Dendritic cell treated with granulocyte-macrophage colony-stimulating factor and Interleukin-4, amounts not matched to agents 40 ng/mL and 50 ng/mL, for 4 days (primary cell): Measurements from ENCODE around the gene ANKRD13B.
A peak's percentile ranks its signal among the peaks of the same experiment; 100 is the strongest.

ENCODE experiments used
- H3K27ac Mint-ChIP-seq: one replicate; pipeline ENCODE4 v1.8.0; 2022; ENCODE audit warnings: mild to moderate bottlenecking, mixed read lengths
- H3K27me3 Mint-ChIP-seq: one replicate; pipeline ENCODE4 v1.8.0; 2022; ENCODE audit warnings: mild to moderate bottlenecking, mixed read lengths
- H3K36me3 Mint-ChIP-seq: one replicate; pipeline ENCODE4 v1.8.0; 2022; ENCODE audit warnings: low read depth, mixed read lengths
- H3K4me1 Mint-ChIP-seq: one replicate; pipeline ENCODE4 v1.8.0; 2022; ENCODE audit warnings: low read depth, mixed read lengths
- H3K4me3 Mint-ChIP-seq: one replicate; pipeline ENCODE4 v1.8.0; 2022; ENCODE audit warnings: mild to moderate bottlenecking, moderate library complexity, mixed read lengths
- H3K9me3 Mint-ChIP-seq: one replicate; pipeline ENCODE4 v1.8.0; 2022; ENCODE audit warnings: mixed read lengths
- intact Hi-C: fragments of 100-400 bp; cut with micrococcal nuclease; formaldehyde crosslinking; loops from one replicate; pipeline ENCODE4 v1.15.0; 2022

Gene ANKRD13B

DNA sequence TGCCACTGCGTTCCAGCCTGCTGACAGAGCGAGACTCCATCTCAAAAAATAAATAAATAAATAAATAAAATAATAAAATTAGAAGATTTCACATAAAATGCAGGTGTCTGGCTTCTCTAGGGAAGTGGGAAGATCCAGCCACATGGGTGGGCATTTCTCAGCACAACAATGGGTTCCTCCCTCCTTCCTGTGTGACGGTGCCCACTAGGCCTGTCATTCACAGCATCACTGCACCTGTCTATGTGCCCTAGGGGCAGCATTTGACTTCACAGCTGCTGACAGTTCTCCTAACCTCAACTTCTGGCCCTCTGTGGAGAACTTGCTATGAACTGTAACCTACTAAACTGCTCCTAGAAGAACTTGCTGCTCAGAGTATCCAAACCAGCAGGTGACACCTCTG, 29.1 kb upstream of the ANKRD13B start:
- Mint-ChIP-seq H3K27ac (no peak overlapping the region), H3K9me3 (no peaks in the 10 kb centered on the region), H3K36me3 (peaks cover 51% of the 10 kb centered on the region), H3K27me3 (no peaks in the 10 kb centered on the region), H3K4me3 (no peak overlapping the region), H3K4me1 (peaks cover 75% of the 10 kb centered on the region)
- intact Hi-C loops = loop anchor here (10.0 kb wide), 2 partner anchors 51 to 169 kb away; partner anchors contain the start of gene TAOK1

DNA sequence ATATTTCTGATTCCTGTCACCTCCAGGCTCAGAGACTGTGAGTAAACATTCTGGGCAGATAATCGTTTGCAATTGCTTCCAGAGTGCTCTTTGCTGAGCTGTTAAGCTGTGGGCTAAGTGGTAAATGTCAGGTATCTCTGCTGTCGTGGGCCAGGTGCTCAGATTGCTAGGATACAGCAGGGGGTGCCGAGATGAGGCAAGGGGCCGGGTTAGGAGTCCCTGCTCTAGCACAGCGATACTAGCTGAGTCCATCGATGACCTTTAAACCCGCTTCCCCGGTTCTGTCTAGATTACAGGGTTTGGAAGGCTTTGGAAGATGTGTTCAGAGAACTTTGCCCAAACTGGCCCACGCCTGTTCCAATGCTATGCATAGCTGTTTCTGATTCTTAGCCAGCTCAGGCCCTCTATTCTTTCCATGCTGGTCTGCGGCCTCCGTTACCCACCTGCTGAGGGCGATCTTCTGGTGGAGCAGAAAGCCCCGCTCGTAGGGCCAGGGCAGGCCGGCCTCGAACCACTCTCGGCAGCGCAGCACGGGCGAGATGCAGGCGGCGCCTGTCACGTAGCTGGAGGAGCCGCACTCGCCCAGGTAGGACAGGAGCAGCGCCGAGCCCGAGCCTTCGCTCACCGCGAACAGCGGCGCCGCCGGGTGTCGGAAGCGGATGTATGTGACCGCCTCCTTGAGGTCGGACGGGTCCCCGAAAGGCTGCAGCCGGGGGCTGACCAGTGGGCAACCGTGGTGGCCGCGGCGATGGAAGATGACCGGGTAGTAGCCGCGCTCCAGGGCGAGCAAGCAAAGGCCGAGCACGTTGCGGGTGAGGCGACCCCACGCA, 27.1 kb upstream of the ANKRD13B start:
- intact Hi-C loops = loop anchor here (10.0 kb wide), 2 partner anchors 49 to 171 kb away; partner anchors contain the start of gene TAOK1
- Mint-ChIP-seq H3K27me3 (no peaks in the 10 kb centered on the region), H3K36me3 (peaks cover 63% of the 10 kb centered on the region), H3K27ac (peak overlapping the region; percentile 95), H3K4me1 (peaks cover 69% of the 10 kb centered on the region), H3K9me3 (no peaks in the 10 kb centered on the region), H3K4me3 (peak overlapping the region; percentile 98)

DNA sequence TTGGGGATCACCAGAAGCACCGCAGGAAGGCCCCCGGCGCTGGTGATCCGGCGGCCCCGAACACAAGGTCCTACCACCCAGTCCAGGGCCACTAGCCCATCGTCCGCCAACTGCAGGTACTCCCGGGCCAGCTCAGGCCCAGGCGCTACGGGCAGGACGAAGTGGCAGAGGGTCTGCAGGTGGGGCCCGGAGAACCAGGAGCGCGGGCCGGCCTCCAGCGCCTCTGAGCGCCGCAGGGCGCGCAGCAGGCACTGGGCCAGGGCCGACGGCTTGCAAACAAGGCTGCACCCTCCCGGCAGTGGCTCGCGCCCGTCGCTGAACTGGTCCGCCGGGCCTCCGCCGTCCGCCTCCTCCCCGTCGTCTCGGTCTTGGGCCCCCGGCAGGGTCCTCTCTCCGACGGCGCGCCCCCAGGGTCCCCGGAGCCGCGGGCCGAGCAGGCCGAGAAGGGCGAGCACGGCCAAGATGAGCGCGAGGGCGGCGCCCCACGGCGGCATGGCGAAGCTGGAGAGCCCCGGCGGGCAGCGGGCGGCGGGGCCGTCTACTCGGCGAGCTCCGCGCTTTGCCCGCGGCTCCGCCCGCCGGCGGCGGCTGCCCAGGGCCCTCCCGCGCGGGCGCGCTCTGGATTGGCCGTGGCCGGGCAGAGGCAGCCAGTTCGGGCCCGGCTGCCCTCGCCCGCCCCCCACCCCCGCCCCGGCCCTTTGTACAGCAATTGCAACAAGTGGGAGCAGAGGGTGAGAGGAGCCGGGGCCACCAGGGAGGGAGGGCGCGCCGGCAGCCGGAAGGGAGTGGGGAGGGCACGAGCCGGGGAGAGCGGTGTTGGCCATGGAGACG, 26.2 kb upstream of the ANKRD13B start, which contains the start of gene ABHD15:
Gene ABHD15 (minus strand): TSS at position 565 of the 831 bp plus-strand sequence. CDS start 71 bp downstream, at position 494.
- H3K36me3 Mint-ChIP-seq = peaks cover 70% of the 10 kb centered on the region
- peaks cover 69% of the 10 kb centered on the region for H3K4me1 Mint-ChIP-seq
- intact Hi-C loops = loop anchor here (10.0 kb wide), 2 partner anchors 48 to 172 kb away; partner anchors contain the start of gene TAOK1
- peak within 1 kb of the TSS; percentile 98 for H3K4me3 Mint-ChIP-seq
- H3K27ac Mint-ChIP-seq = peak within 1 kb of the TSS; percentile 95
- H3K9me3 Mint-ChIP-seq = no peaks in the 10 kb centered on the region
- no peaks in the 10 kb centered on the region for H3K27me3 Mint-ChIP-seq

DNA sequence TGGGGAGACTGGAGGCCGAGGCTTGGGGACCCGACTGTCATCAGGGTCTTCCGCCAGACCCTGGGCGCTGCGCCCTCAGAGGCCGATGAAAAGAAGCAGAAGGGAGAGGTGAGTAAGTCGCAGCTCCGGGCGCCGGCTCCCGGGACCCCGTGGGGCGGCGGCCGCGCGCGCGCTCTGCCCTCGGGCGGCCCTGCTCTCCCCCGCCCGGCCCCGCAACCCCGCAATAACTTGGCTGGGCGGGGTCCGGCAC, 25.7 kb upstream of the ANKRD13B start:
- Mint-ChIP-seq H3K9me3 (no peaks in the 10 kb centered on the region), H3K27ac (peak overlapping the region; percentile 95), H3K4me1 (peaks cover 65% of the 10 kb centered on the region), H3K4me3 (peak overlapping the region; percentile 98), H3K36me3 (peaks cover 70% of the 10 kb centered on the region), H3K27me3 (no peaks in the 10 kb centered on the region)
- intact Hi-C loops = loop anchor here (10.0 kb wide), 2 partner anchors 48 to 172 kb away; partner anchors contain the start of gene TAOK1

DNA sequence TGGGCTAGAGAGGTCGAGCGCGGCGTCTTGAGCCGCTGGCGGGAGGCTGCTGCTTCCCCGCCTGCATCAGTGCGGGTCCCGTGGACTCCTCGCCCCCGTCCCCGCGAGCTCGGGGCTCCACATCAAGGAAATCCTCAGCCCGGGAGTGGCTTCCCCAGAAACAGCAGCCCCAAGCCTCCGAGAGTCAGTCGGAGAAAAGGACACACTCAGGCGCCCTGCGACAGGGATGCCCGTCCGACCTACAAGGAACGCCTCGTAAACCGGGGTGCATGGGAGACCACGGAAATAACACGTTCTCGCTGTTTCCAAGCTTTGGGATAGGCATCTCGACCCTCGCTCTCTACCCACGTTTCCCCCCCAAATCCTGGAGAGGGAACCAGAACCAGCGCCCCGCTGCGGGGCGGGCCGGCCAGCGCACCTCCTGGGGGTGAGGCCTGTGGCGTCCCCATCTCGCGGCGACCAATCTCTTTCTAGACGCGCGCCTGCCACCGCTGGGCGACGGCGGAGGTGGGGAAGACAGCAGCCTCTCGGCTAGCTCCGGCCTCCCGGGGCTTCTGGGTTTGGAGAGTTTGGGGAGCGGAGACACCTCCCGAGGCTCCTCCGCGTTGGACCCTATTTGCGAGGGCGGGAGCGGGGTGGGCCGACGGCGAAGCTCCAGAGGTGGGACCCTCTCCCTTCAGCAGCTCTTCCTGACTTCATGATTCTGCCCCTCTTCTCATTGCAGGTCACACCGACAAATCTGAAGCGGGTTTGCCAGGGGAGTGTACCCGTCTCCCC, 25.2 kb upstream of the ANKRD13B start:
- Mint-ChIP-seq H3K9me3 (no peaks in the 10 kb centered on the region), H3K27ac (peak overlapping the region; percentile 95), H3K4me3 (peak overlapping the region; percentile 98), H3K36me3 (peaks cover 68% of the 10 kb centered on the region), H3K27me3 (no peaks in the 10 kb centered on the region), H3K4me1 (peaks cover 60% of the 10 kb centered on the region)
- intact Hi-C loops = loop anchor here (10.0 kb wide), 2 partner anchors 47 to 173 kb away; partner anchors contain the start of gene TAOK1

DNA sequence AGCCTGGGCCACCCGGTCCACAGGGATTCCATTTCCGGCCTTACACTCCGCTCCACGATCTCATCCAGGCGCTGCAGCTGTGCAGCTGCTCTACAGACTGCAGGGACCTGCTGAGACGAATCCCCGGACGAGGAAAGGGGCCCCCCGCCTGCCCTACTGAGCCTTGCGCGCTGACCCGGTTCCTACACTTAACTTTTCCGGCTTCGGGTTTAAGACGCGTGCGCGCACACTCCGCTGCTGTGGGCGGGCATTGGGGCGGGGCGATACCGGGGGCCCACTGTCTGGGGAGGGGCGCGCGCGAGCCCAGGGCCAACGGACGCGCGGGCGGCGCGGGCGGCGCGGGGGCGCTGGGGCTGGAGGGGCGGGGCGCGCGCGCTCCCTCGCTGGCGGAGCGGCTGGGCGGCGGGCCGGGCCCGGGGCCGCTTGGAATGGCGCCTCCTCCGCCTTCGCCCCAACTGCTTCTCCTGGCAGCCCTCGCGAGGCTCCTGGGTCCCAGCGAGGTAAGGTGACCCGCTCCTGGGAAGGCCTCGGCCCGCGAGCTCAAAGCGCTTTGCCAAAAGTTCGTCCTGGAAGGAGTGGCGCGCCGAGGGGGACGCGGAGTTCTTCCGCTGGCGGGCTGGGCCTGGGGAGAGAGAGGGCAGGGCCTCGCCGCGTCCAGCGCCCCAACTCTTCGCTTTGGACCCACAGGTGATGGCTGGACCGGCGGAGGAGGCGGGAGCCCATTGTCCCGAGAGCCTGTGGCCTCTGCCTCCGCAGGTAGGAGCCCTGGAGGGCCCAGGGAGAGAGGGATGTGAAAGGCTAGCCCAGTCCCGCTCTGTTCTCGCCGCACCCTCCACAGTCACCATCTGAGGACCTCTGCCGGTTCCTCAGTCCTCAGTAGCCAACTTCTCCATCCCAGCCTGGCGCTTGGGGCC, 24.3 kb upstream of the ANKRD13B start, which contains the start of gene TP53I13:
Gene TP53I13 (plus strand): TSS at position 371 of the 914 bp plus-strand sequence. CDS start 58 bp downstream, at position 429.
- intact Hi-C loops = loop anchor here (10.0 kb wide), 2 partner anchors 46 to 174 kb away; partner anchors contain the start of gene TAOK1
- Mint-ChIP-seq H3K27me3 (no peaks in the 10 kb centered on the region), H3K4me3 (peak within 1 kb of the TSS; percentile 98), H3K27ac (peak within 1 kb of the TSS; percentile 95), H3K4me1 (peaks cover 62% of the 10 kb centered on the region), H3K9me3 (no peaks in the 10 kb centered on the region), H3K36me3 (peaks cover 72% of the 10 kb centered on the region)

DNA sequence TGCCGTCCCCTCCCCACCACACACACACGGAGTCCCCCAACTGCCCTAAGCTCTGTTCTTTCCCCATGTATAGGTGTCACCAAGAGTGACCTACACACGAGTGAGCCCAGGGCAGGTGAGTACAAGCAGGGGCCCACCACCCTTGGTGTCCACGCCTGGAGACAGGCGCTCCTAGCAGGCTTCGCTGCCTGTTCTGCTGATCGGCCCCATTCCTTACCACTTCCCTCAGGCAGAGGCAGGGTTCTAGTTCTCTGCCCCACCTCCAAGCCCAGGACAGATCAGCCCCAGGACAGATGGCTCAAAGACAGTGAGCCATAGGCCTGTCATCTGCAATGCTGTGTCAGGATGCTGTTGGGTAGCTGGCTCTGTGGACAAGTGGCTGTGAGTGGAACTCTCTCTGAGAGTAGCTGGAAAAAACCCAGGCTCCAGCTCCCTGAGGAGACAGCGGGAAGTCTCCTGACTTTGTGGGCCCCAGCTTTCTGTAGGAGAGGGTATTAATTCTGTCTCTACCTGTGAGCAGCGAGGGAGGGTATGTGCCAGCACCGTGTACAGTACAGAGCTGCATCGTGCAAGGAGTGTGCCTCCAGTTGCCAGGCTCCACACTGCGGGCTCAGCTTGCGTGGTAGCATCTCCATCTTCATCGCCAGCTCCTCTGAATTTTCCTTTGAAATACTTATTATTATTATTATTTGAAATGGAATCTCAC, 23.5 kb upstream of the ANKRD13B start:
- Mint-ChIP-seq H3K9me3 (no peaks in the 10 kb centered on the region), H3K27ac (peak overlapping the region; percentile 95), H3K36me3 (peaks cover 73% of the 10 kb centered on the region), H3K4me3 (peak overlapping the region; percentile 98), H3K27me3 (no peaks in the 10 kb centered on the region), H3K4me1 (peaks cover 62% of the 10 kb centered on the region)
- intact Hi-C loops = loop anchor here (10.0 kb wide), 2 partner anchors 45 to 175 kb away; partner anchors contain the start of gene TAOK1

DNA sequence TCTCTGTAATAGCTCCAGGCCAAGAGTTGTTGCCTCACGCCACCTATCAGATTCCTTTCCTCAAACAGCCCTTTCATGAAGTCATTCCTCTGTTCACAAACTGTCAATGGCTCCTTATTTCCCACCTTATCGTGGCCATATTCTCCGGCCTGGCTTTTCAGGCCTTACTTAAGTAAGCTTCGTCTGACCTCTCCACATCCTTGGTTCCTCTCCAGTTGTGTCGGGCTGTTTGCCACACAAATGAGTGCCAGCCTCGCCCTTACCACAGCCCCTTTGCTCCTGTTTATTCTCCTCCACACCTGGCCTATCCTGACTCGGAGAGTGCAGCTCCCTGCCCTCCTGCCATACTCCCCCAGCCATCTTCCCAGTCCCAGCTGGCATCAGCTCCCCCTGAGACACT, 22.4 kb upstream of the ANKRD13B start:
- Mint-ChIP-seq H3K9me3 (no peaks in the 10 kb centered on the region), H3K4me1 (peaks cover 57% of the 10 kb centered on the region), H3K4me3 (no peak overlapping the region), H3K27me3 (no peaks in the 10 kb centered on the region), H3K36me3 (peaks cover 84% of the 10 kb centered on the region), H3K27ac (no peak overlapping the region)
- intact Hi-C loops = no loop called here

DNA sequence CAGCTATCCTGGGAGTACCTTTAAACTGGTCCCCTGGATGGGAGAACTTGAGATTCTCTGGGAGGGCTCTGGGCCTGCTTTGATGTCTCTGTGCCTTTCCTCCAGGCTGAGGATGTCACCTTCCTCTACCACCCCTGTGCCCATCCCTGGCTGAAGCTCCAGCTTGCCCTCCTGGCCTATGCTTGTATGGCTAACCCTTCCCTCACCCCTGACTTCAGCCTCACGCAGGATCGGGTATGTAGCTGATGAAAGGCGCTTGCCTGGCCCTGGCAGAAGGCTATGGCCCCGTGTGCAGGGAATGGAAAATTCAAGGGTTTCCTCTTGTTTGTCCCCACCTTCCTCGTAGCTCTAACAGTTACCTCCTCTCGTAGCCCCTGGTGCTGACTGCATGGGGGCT, 21.4 kb upstream of the ANKRD13B start:
- intact Hi-C loops = no loop called here
- H3K27me3 Mint-ChIP-seq = no peaks in the 10 kb centered on the region
- no peaks in the 10 kb centered on the region for H3K9me3 Mint-ChIP-seq
- H3K4me1 Mint-ChIP-seq = peaks cover 48% of the 10 kb centered on the region
- H3K4me3 Mint-ChIP-seq = no peak overlapping the region
- peaks cover 87% of the 10 kb centered on the region for H3K36me3 Mint-ChIP-seq
- H3K27ac Mint-ChIP-seq = no peak overlapping the region

DNA sequence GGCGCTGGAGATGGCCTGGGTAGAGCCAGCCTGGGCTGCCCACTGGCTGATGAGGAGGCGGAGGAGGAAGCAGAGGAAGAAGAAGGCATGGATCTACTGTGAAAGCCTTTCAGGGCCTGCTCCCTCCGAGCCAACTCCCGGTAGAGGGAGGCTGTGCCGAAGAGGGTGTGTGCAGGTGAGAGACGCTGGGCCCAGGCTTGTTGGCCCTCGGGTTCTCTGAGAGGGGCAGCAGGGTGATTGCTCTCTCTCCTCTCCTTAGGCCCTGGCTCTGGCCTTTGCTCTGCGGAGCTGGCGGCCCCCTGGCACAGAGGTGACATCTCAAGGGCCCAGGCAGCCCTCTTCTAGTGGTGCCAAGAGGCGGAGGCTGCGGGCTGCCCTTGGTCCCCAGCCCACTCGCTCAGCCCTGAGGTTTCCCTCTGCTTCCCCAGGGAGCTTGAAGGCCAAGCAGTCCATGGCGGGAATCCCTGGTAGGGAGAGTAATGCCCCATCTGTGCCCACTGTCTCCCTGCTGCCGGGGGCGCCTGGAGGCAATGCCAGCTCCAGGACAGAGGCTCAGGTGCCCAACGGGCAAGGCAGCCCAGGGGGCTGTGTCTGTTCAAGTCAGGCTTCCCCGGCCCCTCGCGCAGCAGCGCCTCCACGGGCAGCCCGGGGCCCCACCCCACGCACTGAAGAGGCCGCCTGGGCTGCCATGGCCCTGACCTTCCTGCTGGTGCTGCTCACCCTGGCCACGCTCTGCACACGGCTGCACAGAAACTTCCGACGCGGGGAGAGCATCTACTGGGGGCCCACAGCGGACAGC, 20.9 kb upstream of the ANKRD13B start:
- no peak overlapping the region for H3K27ac Mint-ChIP-seq
- intact Hi-C loops = no loop called here
- H3K4me3 Mint-ChIP-seq = no peak overlapping the region

DNA sequence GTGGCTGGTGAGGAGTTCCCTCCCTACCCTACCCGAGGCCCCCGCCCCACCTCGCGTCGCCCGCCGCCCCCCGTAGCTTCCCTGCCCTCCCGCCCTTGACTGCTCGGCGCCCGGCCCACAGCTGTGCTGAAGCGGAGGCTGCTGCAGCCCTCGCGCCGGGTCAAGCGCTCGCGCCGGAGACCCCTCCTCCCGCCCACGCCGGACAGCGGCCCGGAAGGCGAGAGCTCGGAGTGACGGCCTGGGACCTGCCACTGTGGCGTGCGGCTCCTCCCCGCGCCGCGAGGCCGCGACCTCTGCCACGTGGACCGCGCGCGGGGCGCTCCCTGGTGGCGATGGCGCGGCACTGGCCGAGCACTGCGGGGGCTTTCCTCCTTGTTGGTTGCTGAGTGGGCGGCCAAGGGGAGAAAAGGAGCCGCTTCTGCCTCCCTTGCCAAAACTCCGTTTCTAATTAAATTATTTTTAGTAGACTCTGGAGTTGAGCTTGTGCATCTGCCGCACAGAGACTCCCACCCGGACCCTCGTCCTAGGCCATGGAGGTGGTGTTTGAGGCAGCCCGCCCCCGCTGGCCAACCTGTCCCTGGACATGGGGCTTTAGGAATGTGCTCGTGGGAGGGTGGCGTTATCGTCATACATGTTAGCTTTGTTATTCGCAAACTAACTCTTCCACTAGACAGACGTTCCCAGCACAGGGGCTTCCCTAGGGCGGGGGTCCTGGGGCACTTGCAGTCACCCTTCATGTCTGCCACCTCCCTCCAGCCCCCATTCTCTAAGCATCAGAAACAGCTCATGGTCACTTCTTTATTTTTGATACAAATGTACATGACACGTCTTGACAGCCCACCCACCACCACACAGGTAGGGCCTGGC, 20.0 kb upstream of the ANKRD13B start:
- Mint-ChIP-seq H3K9me3 (no peaks in the 10 kb centered on the region), H3K4me1 (peaks cover 48% of the 10 kb centered on the region), H3K27me3 (no peaks in the 10 kb centered on the region), H3K27ac (no peak overlapping the region), H3K4me3 (no peak overlapping the region), H3K36me3 (peaks cover 90% of the 10 kb centered on the region)
- intact Hi-C loops = no loop called here

More for the DNA sequence above, 20.9 kb upstream of the ANKRD13B start:
- Mint-ChIP-seq H3K36me3 (peaks cover 90% of the 10 kb centered on the region), H3K4me1 (peaks cover 48% of the 10 kb centered on the region), H3K27me3 (no peaks in the 10 kb centered on the region), H3K9me3 (no peaks in the 10 kb centered on the region)
